Astrocyte (in vitro differentiated cells and primary cell): ENCODE measurements around the gene CHKA. TPM values are rescaled to one million over a fixed set of nuclear protein-coding genes. Genes with fewer than 3 reads are reported as not detected.

ENCODE experiments used
- DNase-seq: peaks from one replicate; pipeline ENCODE4 v3.0.0-alpha.2; 2010; ENCODE audit warnings: low read depth
- FAIRE-seq: peaks from 2 replicates; lab custom pipeline; 2011; peaks lifted over from hg19 to GRCh38; lab: Jason Lieb, UNC
- H2AFZ ChIP-seq: 2 replicates; pipeline ENCODE4 v1.6.0; 2012; ENCODE audit warnings: low read depth, low read length, inconsistent platforms
- H3K27ac ChIP-seq: 2 replicates; pipeline ENCODE4 v1.5.1; 2011; ENCODE audit warnings: low read depth, low read length, inconsistent platforms
- H3K27me3 ChIP-seq: 2 replicates; pipeline ENCODE4 v1.6.0; 2011; ENCODE audit warnings: low read length, inconsistent platforms; ENCODE audit not compliant: insufficient read depth
- H3K36me3 ChIP-seq: 2 replicates; pipeline ENCODE4 v1.5.1; 2011; ENCODE audit warnings: low read length, inconsistent platforms; ENCODE audit not compliant: insufficient read depth
- H3K4me1 ChIP-seq: 2 replicates; pipeline ENCODE4 v1.5.1; 2011; ENCODE audit warnings: low read length, inconsistent platforms; ENCODE audit not compliant: insufficient read depth
- H3K4me2 ChIP-seq: 2 replicates; pipeline ENCODE4 v1.6.0; 2012; ENCODE audit warnings: low read length, inconsistent platforms
- H3K4me3 ChIP-seq: 2 replicates; pipeline ENCODE4 v1.5.1; 2011; ENCODE audit warnings: low read depth, mild to moderate bottlenecking, low read length, inconsistent platforms; ENCODE audit not compliant: insufficient read depth
- H3K79me2 ChIP-seq: 2 replicates; pipeline ENCODE4 v1.6.0; 2012; ENCODE audit warnings: mild to moderate bottlenecking, low read length, inconsistent platforms; ENCODE audit not compliant: insufficient read depth
- H3K9ac ChIP-seq: 2 replicates; pipeline ENCODE4 v1.6.0; 2012; ENCODE audit warnings: mild to moderate bottlenecking, low read length, inconsistent platforms
- H3K9me3 ChIP-seq: 2 replicates; pipeline ENCODE4 v1.5.1; 2012; ENCODE audit warnings: low read depth, mild to moderate bottlenecking, low read length, inconsistent platforms; ENCODE audit not compliant: insufficient read depth
- H4K20me1 ChIP-seq: 2 replicates; pipeline ENCODE4 v1.6.0; 2012; ENCODE audit warnings: low read length, inconsistent platforms; ENCODE audit not compliant: insufficient read depth
- H3K27ac Mint-ChIP-seq: one replicate; pipeline ENCODE4 v1.8.0; 2021; ENCODE audit warnings: mild to moderate bottlenecking, mixed read lengths; ENCODE audit not compliant: unreplicated experiment
- H3K27me3 Mint-ChIP-seq: one replicate; pipeline ENCODE4 v1.8.0; 2021; ENCODE audit warnings: low read depth, mixed read lengths; ENCODE audit not compliant: unreplicated experiment
- H3K36me3 Mint-ChIP-seq: one replicate; pipeline ENCODE4 v1.8.0; 2021; ENCODE audit warnings: low read depth, mixed read lengths; ENCODE audit not compliant: unreplicated experiment
- H3K4me1 Mint-ChIP-seq: one replicate; pipeline ENCODE4 v1.8.0; 2021; ENCODE audit warnings: low read depth, mixed read lengths; ENCODE audit not compliant: unreplicated experiment
- H3K4me3 Mint-ChIP-seq: one replicate; pipeline ENCODE4 v1.8.0; 2021; ENCODE audit warnings: mild to moderate bottlenecking, moderate library complexity, mixed read lengths; ENCODE audit not compliant: unreplicated experiment
- H3K9me3 Mint-ChIP-seq: one replicate; pipeline ENCODE4 v1.8.0; 2021; ENCODE audit warnings: mild to moderate bottlenecking, mixed read lengths; ENCODE audit not compliant: unreplicated experiment
- CTCF ChIP-seq: IDR thresholded peaks from 2 replicates; pipeline ENCODE4 v1.5.1; 2011; ENCODE audit warnings: low read depth, mild to moderate bottlenecking, inconsistent platforms, low read length, moderate library complexity; ENCODE audit not compliant: insufficient read depth
- EZH2 ChIP-seq: IDR thresholded peaks from 2 replicates; pipeline ENCODE4 v1.6.1; 2012; ENCODE audit warnings: mild to moderate bottlenecking, low read length, inconsistent platforms; ENCODE audit not compliant: insufficient read depth
- total RNA-seq: library from RNA; stranded (reverse); gene quantifications from 2 replicates; pipeline ENCODE4 v1.2.1, GENCODE V29; 2021

The CHKA gene
- total RNA-seq, 1 donor from 2014 or later: 37.7 TPM

- DNase-seq: no peak
Observed at GRCh38 chr11:68118706-68119448, 2.3 kb downstream of the CHKA start.

DNA sequence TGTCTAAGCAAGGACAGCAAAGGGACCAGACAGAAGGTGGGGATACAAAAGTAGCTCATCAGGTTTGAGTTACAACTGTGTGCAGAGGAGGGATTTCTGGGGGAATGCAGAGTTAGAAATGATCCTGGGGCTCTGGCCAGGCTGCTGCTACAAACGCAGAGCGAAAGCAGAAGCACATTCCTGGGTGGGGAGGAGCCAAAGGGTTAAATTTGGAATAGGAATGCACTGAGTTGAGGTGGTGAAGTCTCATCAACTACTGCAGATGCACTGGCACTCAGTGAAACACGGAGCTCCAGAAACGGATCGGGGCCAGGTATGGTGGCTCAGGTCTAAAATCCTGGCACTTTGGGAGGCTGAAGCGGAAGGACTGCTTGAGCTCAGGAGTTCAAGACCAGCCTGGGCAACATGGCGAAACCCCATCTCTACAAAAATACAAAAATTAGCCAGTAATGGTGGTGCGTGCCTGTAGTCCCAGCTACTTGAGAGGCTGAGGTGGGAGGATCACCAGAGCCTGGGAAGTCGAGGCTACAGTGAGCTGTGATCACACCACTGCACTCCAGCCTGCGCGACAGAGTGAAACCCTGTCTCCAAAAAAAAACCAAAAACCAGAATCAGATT, 3.2 kb downstream of the CHKA start:
- Histone ChIP-seq H3K4me2 (peak overlapping the region; percentile 32), H3K27ac (no peak overlapping the region), H3K4me1 (peaks cover 15% of the 10 kb centered on the region), H3K4me3 (no peak overlapping the region), H2AFZ (no peak overlapping the region), H3K9ac (no peak overlapping the region), H3K27me3 (no peaks in the 10 kb centered on the region), H3K9me3 (no peaks in the 10 kb centered on the region), H4K20me1 (peaks cover 49% of the 10 kb centered on the region), H3K79me2 (peaks cover 52% of the 10 kb centered on the region), H3K36me3 (no peaks in the 10 kb centered on the region)
- peaks cover 2% of the 10 kb centered on the region for H3K36me3 Mint-ChIP-seq
- FAIRE-seq: no peak
- H3K4me1 Mint-ChIP-seq: peaks cover 16% of the 10 kb centered on the region
- H3K27me3 Mint-ChIP-seq: no peaks in the 10 kb centered on the region
- no peaks in the 10 kb centered on the region for H3K9me3 Mint-ChIP-seq
- no peak for DNase-seq
- H3K4me3 Mint-ChIP-seq: peak overlapping the region; percentile 69
- TF ChIP-seq EZH2: no peak
- TF ChIP-seq CTCF: no peak
- H3K27ac Mint-ChIP-seq: no peak overlapping the region

More at GRCh38 chr11:68118706-68119448, 2.3 kb downstream of the CHKA start:
- Histone ChIP-seq H4K20me1 (peaks cover 46% of the 10 kb centered on the region), H2AFZ (no peak overlapping the region), H3K27ac (no peak overlapping the region), H3K4me3 (no peak overlapping the region), H3K27me3 (no peaks in the 10 kb centered on the region), H3K4me1 (peaks cover 15% of the 10 kb centered on the region), H3K9me3 (no peaks in the 10 kb centered on the region), H3K4me2 (peak overlapping the region; percentile 95), H3K9ac (no peak overlapping the region), H3K79me2 (peaks cover 52% of the 10 kb centered on the region), H3K36me3 (no peaks in the 10 kb centered on the region)
- H3K27ac Mint-ChIP-seq: no peak overlapping the region
- peak overlapping the region; percentile 91 for H3K4me3 Mint-ChIP-seq
- FAIRE-seq: no peak
- no peaks in the 10 kb centered on the region for H3K27me3 Mint-ChIP-seq
- H3K9me3 Mint-ChIP-seq: no peaks in the 10 kb centered on the region
- TF ChIP-seq EZH2 (no peak), CTCF (no peak)
- peaks cover 16% of the 10 kb centered on the region for H3K4me1 Mint-ChIP-seq
- H3K36me3 Mint-ChIP-seq: peaks cover 2% of the 10 kb centered on the region
